Hepatocyte (in vitro differentiated cells): ENCODE results near the gene RIPOR2.

Experiments used
- EZH2 ChIP-seq: fragments of 200-600 bp; sonication (generic); IDR thresholded peaks from 2 replicates; pipeline ENCODE4 v1.6.1; 2016; ENCODE audit warnings: antibody characterized with exemption, mild to moderate bottlenecking, borderline replicate concordance
- EZH2phosphoT487 ChIP-seq: fragments of 200-600 bp; sonication (generic); IDR thresholded peaks from one replicate; pipeline ENCODE4 v1.6.1; 2018; ENCODE audit warnings: antibody characterized with exemption, mild to moderate bottlenecking, low read depth, moderate library complexity; ENCODE audit not compliant: unreplicated experiment, severe bottlenecking
- TF ChIP-seq, protein P1 (sequence below): fragments of 200-600 bp; sonication (generic); IDR thresholded peaks from 2 replicates; pipeline ENCODE4 v1.5.1; 2016; ENCODE audit warnings: antibody characterized with exemption, mild to moderate bottlenecking; ENCODE audit not compliant: poor library complexity

- TF ChIP-seq EZH2phosphoT487 = no peak
- TF ChIP-seq, protein P1, sequence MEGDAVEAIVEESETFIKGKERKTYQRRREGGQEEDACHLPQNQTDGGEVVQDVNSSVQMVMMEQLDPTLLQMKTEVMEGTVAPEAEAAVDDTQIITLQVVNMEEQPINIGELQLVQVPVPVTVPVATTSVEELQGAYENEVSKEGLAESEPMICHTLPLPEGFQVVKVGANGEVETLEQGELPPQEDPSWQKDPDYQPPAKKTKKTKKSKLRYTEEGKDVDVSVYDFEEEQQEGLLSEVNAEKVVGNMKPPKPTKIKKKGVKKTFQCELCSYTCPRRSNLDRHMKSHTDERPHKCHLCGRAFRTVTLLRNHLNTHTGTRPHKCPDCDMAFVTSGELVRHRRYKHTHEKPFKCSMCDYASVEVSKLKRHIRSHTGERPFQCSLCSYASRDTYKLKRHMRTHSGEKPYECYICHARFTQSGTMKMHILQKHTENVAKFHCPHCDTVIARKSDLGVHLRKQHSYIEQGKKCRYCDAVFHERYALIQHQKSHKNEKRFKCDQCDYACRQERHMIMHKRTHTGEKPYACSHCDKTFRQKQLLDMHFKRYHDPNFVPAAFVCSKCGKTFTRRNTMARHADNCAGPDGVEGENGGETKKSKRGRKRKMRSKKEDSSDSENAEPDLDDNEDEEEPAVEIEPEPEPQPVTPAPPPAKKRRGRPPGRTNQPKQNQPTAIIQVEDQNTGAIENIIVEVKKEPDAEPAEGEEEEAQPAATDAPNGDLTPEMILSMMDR = no peak
- no peak for TF ChIP-seq EZH2
Observed at GRCh38 chr6:24979176-24979575, 43.4 kb upstream of the RIPOR2 start.
